ENCODE data around the gene GPC4. TPM values are rescaled to one million over a fixed set of nuclear protein-coding genes. Genes with fewer than 3 reads are reported as not detected.
"Not testable (repeated sequence)": the region's sequence is repeated elsewhere in the genome, so short reads cannot be mapped to it uniquely, and the experiment has no call there.

The GPC4 gene
- total and polyA plus RNA-seq, 2 donors (not counting 3 experiments of a cell fraction or from before 2014, with no cell fraction given), result 0.20 TPM; not detected in 1

DNA sequence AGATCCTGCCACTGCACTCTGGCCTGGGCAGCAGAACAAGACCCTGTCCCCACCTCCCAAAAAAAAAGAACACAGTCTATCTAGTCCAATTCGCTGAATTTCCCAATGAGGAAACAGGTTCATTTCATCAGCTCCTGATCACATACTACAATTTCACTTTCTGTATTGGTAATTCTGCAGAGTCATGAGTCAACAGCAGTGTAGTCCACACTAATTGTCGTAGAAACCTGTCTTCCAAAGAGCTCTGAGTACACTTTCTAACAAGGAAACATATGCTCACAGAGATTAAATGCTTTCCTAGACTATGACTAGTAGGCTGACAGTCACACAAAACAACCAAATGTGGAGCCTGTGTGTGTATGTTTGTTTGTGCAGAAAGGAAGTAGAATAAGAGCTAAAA is 91.9 kb downstream of the GPC4 start:
- FAIRE-seq, result no peak
- no peaks in the 10 kb centered on the region for H3K27me3 ChIP-seq (ENCODE audit: control insufficient read depth in 2 of 2, insufficient read depth in 2 of 2, low read length in 2 of 2)
- H3K9me3 ChIP-seq (replicated peaks; ENCODE audit: control insufficient read depth, insufficient read depth, low read length), result no peaks in the 10 kb centered on the region
- no peak overlapping the region for H3K27ac ChIP-seq (ENCODE audit: insufficient read depth, low read depth, low read length)
- no peaks in the 10 kb centered on the region for H3K4me1 ChIP-seq (ENCODE audit: control insufficient read depth, extremely low read depth, insufficient read depth, low read length)
- TF ChIP-seq MYC (IDR thresholded peaks at IDR 0.05; ENCODE audit: low read depth, low read length) (no peak), JUN (IDR thresholded peaks at IDR 0.05; ENCODE audit: borderline replicate concordance, insufficient read depth, insufficient read length, low read depth) (no peak), GATA2 (IDR thresholded peaks at IDR 0.05; ENCODE audit: insufficient read depth, insufficient read length, low read depth, low read length) (no peak), POLR2A (IDR thresholded peaks at IDR 0.05; ENCODE audit: low read depth, low read length) (no peak), EZH2 (IDR thresholded peaks at IDR 0.05; ENCODE audit: borderline replicate concordance, low read depth, low read length, severe bottlenecking) (no peak), POLR2AphosphoS5 (IDR thresholded peaks at IDR 0.05; ENCODE audit: insufficient read depth, low read depth, low read length) (no peak), FOS (IDR thresholded peaks at IDR 0.05; ENCODE audit: borderline replicate concordance, insufficient read depth, low read length) (no peak)
- TF ChIP-seq, protein P1, sequence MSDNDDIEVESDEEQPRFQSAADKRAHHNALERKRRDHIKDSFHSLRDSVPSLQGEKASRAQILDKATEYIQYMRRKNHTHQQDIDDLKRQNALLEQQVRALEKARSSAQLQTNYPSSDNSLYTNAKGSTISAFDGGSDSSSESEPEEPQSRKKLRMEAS (IDR thresholded peaks at IDR 0.05; ENCODE audit: insufficient read depth, insufficient read length), result no peak
- TF ChIP-seq, protein P2, sequence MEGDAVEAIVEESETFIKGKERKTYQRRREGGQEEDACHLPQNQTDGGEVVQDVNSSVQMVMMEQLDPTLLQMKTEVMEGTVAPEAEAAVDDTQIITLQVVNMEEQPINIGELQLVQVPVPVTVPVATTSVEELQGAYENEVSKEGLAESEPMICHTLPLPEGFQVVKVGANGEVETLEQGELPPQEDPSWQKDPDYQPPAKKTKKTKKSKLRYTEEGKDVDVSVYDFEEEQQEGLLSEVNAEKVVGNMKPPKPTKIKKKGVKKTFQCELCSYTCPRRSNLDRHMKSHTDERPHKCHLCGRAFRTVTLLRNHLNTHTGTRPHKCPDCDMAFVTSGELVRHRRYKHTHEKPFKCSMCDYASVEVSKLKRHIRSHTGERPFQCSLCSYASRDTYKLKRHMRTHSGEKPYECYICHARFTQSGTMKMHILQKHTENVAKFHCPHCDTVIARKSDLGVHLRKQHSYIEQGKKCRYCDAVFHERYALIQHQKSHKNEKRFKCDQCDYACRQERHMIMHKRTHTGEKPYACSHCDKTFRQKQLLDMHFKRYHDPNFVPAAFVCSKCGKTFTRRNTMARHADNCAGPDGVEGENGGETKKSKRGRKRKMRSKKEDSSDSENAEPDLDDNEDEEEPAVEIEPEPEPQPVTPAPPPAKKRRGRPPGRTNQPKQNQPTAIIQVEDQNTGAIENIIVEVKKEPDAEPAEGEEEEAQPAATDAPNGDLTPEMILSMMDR (IDR thresholded peaks at IDR 0.05; ENCODE audit: extremely low read depth in 1 of 2, insufficient read depth in 1 of 2, low read depth in 1 of 2, low read length in 2 of 2), result no peak
- no peak overlapping the region for H3K4me3 ChIP-seq (replicated peaks in 1 of 3; ENCODE audit: insufficient read depth in 1 of 3, low read depth in 1 of 3, low read length in 3 of 3)
- no TSS peak for BruUV-seq (replicated peaks)
- H3K79me2 ChIP-seq (ENCODE audit: control insufficient read depth, insufficient read depth, low read length), result no peaks in the 10 kb centered on the region
- dilution Hi-C loops (cut with MboI; ENCODE audit: extremely low pct_ligation_motif_present, low sequenced_read_pairs) (no loop called here), intact Hi-C loops (cut with micrococcal nuclease) (no loop called here)
- no peaks in the 10 kb centered on the region for H4K20me1 ChIP-seq (replicated peaks; ENCODE audit: control insufficient read depth, extremely low read depth, insufficient read depth, low read length)
- H3K9me1 ChIP-seq (replicated peaks; ENCODE audit: control insufficient read depth, extremely low read depth, insufficient read depth, low read length), result no peaks in the 10 kb centered on the region
- POLR2A ChIA-PET, result no interaction called here
- CTCF ChIA-PET, result no interaction called here
- H3K9ac ChIP-seq (replicated peaks; ENCODE audit: extremely low read depth, insufficient read depth, low read length), result no peak overlapping the region
- no peak for DNase-seq (ENCODE audit: low read depth, low spot score)
- no peak overlapping the region for H2AFZ ChIP-seq (ENCODE audit: low read depth, low read length)
- H3K36me3 ChIP-seq (ENCODE audit: control insufficient read depth in 2 of 2, extremely low read depth in 1 of 2, insufficient read depth in 2 of 2, low read length in 2 of 2), result no peaks in the 10 kb centered on the region
- no peak overlapping the region for H3K4me2 ChIP-seq (ENCODE audit: insufficient read depth, low read length)

DNA sequence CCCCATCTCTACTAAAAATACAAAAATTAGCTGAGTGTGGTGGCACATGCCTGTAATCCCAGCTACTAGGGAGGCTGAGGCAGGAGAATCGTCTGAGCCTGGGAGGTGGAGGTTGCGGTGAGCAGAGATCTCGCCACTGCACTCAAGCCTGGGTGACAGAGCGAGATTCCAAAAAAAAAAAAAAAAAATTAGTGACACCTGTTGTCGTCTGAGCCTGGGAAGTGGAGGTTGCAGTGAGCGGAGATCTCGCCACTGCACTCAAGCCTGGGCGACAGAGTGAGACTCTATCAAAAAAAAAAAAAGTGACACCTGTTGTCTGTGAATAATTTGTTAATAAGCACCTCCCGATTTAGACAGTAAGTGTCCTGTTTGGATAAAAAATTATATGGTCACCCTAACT is 93.0 kb downstream of the GPC4 start:
- H3K27ac ChIP-seq (ENCODE audit: insufficient read depth, low read depth, low read length); H3K4me1 ChIP-seq (ENCODE audit: control insufficient read depth, extremely low read depth, insufficient read depth, low read length); H3K79me2 ChIP-seq (ENCODE audit: control insufficient read depth, insufficient read depth, low read length); H3K36me3 ChIP-seq (ENCODE audit: control insufficient read depth in 2 of 2, extremely low read depth in 1 of 2, insufficient read depth in 2 of 2, low read length in 2 of 2); POLR2A ChIA-PET; H3K9ac ChIP-seq (replicated peaks; ENCODE audit: extremely low read depth, insufficient read depth, low read length); H3K4me2 ChIP-seq (ENCODE audit: insufficient read depth, low read length); H3K9me3 ChIP-seq (replicated peaks; ENCODE audit: control insufficient read depth, insufficient read depth, low read length); H3K4me3 ChIP-seq (replicated peaks in 1 of 3; ENCODE audit: insufficient read depth in 1 of 3, low read depth in 1 of 3, low read length in 3 of 3); H3K9me1 ChIP-seq (replicated peaks; ENCODE audit: control insufficient read depth, extremely low read depth, insufficient read depth, low read length); H2AFZ ChIP-seq (ENCODE audit: low read depth, low read length); DNase-seq (ENCODE audit: low read depth, low spot score); FAIRE-seq; dilution Hi-C loops (cut with MboI; ENCODE audit: extremely low pct_ligation_motif_present, low sequenced_read_pairs); H4K20me1 ChIP-seq (replicated peaks; ENCODE audit: control insufficient read depth, extremely low read depth, insufficient read depth, low read length); BruUV-seq (replicated peaks); CTCF ChIA-PET; intact Hi-C loops (cut with micrococcal nuclease); H3K27me3 ChIP-seq (ENCODE audit: control insufficient read depth in 2 of 2, insufficient read depth in 2 of 2, low read length in 2 of 2): not testable (repeated sequence)

All from endothelial cell of umbilical vein (primary cell).